GM08714 (cell line): ENCODE results near the gene ZSCAN2.

Experiments
- H3K4me3 ChIP-seq: fragments of 200-500 bp; sonication (Bioruptor generic); 2 replicates; pipeline ENCODE4 v1.5.1; 2014; ENCODE audit warnings: mild to moderate bottlenecking, low read length, inconsistent platforms
- ZNF274 ChIP-seq: IDR thresholded peaks from 2 replicates; pipeline ENCODE4 v1.6.1; 2012; ENCODE audit warnings: mild to moderate bottlenecking, low read depth, low read length

Gene ZSCAN2

GRCh38 chr15:84590406-84590805 is 10.4 kb upstream of the ZSCAN2 start:
- no peak for TF ChIP-seq ZNF274
- H3K4me3 ChIP-seq = no peak overlapping the region

- H3K4me3 ChIP-seq = no peak overlapping the region
- no peak for TF ChIP-seq ZNF274
These were observed 9.0 kb upstream of the ZSCAN2 start for GRCh38 chr15:84591815-84592214.

- no peak for TF ChIP-seq ZNF274
- no peak overlapping the region for H3K4me3 ChIP-seq
These were observed 6.1 kb upstream of the ZSCAN2 start for GRCh38 chr15:84594617-84595290.

- TF ChIP-seq ZNF274 = no peak
- no peak overlapping the region for H3K4me3 ChIP-seq
These were observed 5.1 kb upstream of the ZSCAN2 start for GRCh38 chr15:84595660-84596059.

GRCh38 chr15:84597296-84597695 is 3.5 kb upstream of the ZSCAN2 start:
- no peak for TF ChIP-seq ZNF274
- no peak overlapping the region for H3K4me3 ChIP-seq

GRCh38 chr15:84598250-84598649 is 2.6 kb upstream of the ZSCAN2 start:
- TF ChIP-seq ZNF274 = no peak
- H3K4me3 ChIP-seq = no peak overlapping the region; the same call in 1 of the 2 replicates

GRCh38 chr15:84598993-84599392 is 1.8 kb upstream of the ZSCAN2 start:
- no peak for TF ChIP-seq ZNF274
- no peak overlapping the region for H3K4me3 ChIP-seq

GRCh38 chr15:84599906-84600305 is 903 bp upstream of the ZSCAN2 start:
- TF ChIP-seq ZNF274 = no peak
- H3K4me3 ChIP-seq = no peak overlapping the region

- no peak for TF ChIP-seq ZNF274
- H3K4me3 ChIP-seq = peak overlapping the region; percentile 85; the same call in 1 of the 2 replicates
These were observed 500 bp upstream of the ZSCAN2 start for GRCh38 chr15:84600331-84600686.

GRCh38 chr15:84601555-84601838 is 688 bp downstream of the ZSCAN2 start:
- TF ChIP-seq ZNF274 = no peak
- H3K4me3 ChIP-seq = peak overlapping the region; percentile 85

GRCh38 chr15:84603630-84604379 is 3.0 kb downstream of the ZSCAN2 start:
- no peak for TF ChIP-seq ZNF274
- H3K4me3 ChIP-seq = no peak overlapping the region

GRCh38 chr15:84604826-84605553 is 4.2 kb downstream of the ZSCAN2 start:
- H3K4me3 ChIP-seq = no peak overlapping the region
- no peak for TF ChIP-seq ZNF274

GRCh38 chr15:84605554-84605882 is 4.7 kb downstream of the ZSCAN2 start:
- TF ChIP-seq ZNF274 = no peak
- H3K4me3 ChIP-seq = no peak overlapping the region

- TF ChIP-seq ZNF274 = no peak
- H3K4me3 ChIP-seq = no peak overlapping the region
These were observed 5.9 kb downstream of the ZSCAN2 start for GRCh38 chr15:84606653-84607120.

- H3K4me3 ChIP-seq = no peak overlapping the region
- TF ChIP-seq ZNF274 = no peak
These were observed 8.0 kb downstream of the ZSCAN2 start for GRCh38 chr15:84608707-84609284.
